K562 (cell line): Measurements from ENCODE around the gene PGPEP1. TPM values are rescaled to one million over a fixed set of nuclear protein-coding genes. Genes with fewer than 3 reads are reported as not detected.
A peak's percentile ranks its signal among the peaks of the same experiment; 100 is the strongest.

Experiments
- ARHGAP35 ChIP-seq: fragments of 450-650 bp; IDR thresholded peaks from 2 replicates; pipeline ENCODE4 v1.6.1; 2018; ENCODE audit not compliant: partially characterized antibody
- BRF2 ChIP-seq: IDR thresholded peaks from 3 replicates; pipeline ENCODE4 v1.6.1; 2011; ENCODE audit warnings: borderline replicate concordance, mild to moderate bottlenecking; ENCODE audit not compliant: insufficient read length, insufficient read depth
- CLOCK ChIP-seq: fragments of 250-450 bp; sonication (Bioruptor Pico); IDR thresholded peaks from 2 replicates; pipeline ENCODE4 v1.4.0; 2020; ENCODE audit warnings: mild to moderate bottlenecking, moderate library complexity, borderline replicate concordance
- ELF1 ChIP-seq: fragments of 200-800 bp; sonication (Bioruptor generic); IDR thresholded peaks from 2 replicates; pipeline ENCODE4 v1.6.1; 2016; ENCODE audit warnings: missing genetic modification characterization, missing compliant biosample characterization
- FOXP1 ChIP-seq: sonication (generic); formaldehyde crosslinking; IDR thresholded peaks from 2 replicates; pipeline ENCODE4 v1.8.0; 2022; ENCODE audit warnings: mild to moderate bottlenecking, missing genetic modification reagents
- HDAC1 ChIP-seq, 2 experiments: fragments of 450-650 bp; IDR thresholded peaks; 2 replicates each; pipeline ENCODE4 v1.6.1; 2016 to 2017; ENCODE audit warnings: inconsistent platforms in 1 of 2, mild to moderate bottlenecking in 1 of 2, moderate library complexity in 1 of 2
- HLTF ChIP-seq: fragments of 450-650 bp; IDR thresholded peaks from 2 replicates; pipeline ENCODE4 v1.6.1; 2016
- HNRNPL ChIP-seq: fragments of 200-400 bp; formaldehyde crosslinking; IDR thresholded peaks from 2 replicates; pipeline ENCODE4 v1.6.1; 2017; ENCODE audit warnings: low read depth, mild to moderate bottlenecking, low read length
- L3MBTL2 ChIP-seq: fragments of 450-650 bp; IDR thresholded peaks from 2 replicates; pipeline ENCODE4 v1.6.1; 2016; ENCODE audit warnings: mild to moderate bottlenecking, moderate library complexity
- MTA1 ChIP-seq: fragments of 450-650 bp; IDR thresholded peaks from 2 replicates; pipeline ENCODE4 v1.6.1; 2017; ENCODE audit warnings: borderline replicate concordance
- PATZ1 ChIP-seq: fragments of 250-450 bp; sonication (Bioruptor Pico); IDR thresholded peaks from 2 replicates; pipeline ENCODE4 v1.5.0; 2020; ENCODE audit warnings: mild to moderate bottlenecking, borderline replicate concordance
- POLR2G ChIP-seq: fragments of 200-400 bp; formaldehyde crosslinking; IDR thresholded peaks from 2 replicates; pipeline ENCODE4 v1.6.1; 2017; ENCODE audit warnings: low read depth, mild to moderate bottlenecking, antibody characterized with exemption, low read length, moderate library complexity
- RBFOX2 ChIP-seq: fragments of 200-400 bp; formaldehyde crosslinking; IDR thresholded peaks from 2 replicates; pipeline ENCODE4 v1.6.1; 2017; ENCODE audit warnings: low read depth, mild to moderate bottlenecking, low read length, moderate library complexity
- SAFB2 ChIP-seq: fragments of 200-400 bp; formaldehyde crosslinking; IDR thresholded peaks from 2 replicates; pipeline ENCODE4 v1.6.1; 2018; ENCODE audit warnings: borderline replicate concordance, low read length, low read depth, moderate library complexity; ENCODE audit not compliant: severe bottlenecking
- SMAD3 ChIP-seq: fragments of 450-650 bp; formaldehyde crosslinking; conservative IDR thresholded peaks from 2 replicates; pipeline ENCODE4 v1.4.0; 2020; ENCODE audit warnings: mild to moderate bottlenecking
- SMAD4 ChIP-seq: fragments of 250-450 bp; sonication (Bioruptor Pico); conservative IDR thresholded peaks from 2 replicates; pipeline ENCODE4 v1.8.0; 2021; ENCODE audit warnings: inconsistent platforms, mild to moderate bottlenecking, moderate library complexity
- SRSF7 ChIP-seq: fragments of 200-400 bp; formaldehyde crosslinking; optimal IDR thresholded peaks from 2 replicates; pipeline ENCODE3; 2017; ENCODE audit warnings: mild to moderate bottlenecking, low read depth, low read length
- ZBED1 ChIP-seq: IDR thresholded peaks from 2 replicates; pipeline ENCODE4 v1.6.1; 2014
- ZKSCAN8 ChIP-seq: fragments of 200-800 bp; sonication (Bioruptor generic); IDR thresholded peaks from 2 replicates; pipeline ENCODE4 v1.6.1; 2016; ENCODE audit warnings: missing genetic modification characterization, missing compliant biosample characterization
- ZNF175 ChIP-seq: fragments of 200-800 bp; sonication (Bioruptor generic); IDR thresholded peaks from 2 replicates; pipeline ENCODE4 v1.6.1; 2016; ENCODE audit warnings: low read depth, mild to moderate bottlenecking, missing genetic modification characterization, missing compliant biosample characterization
- ZNF583 ChIP-seq: fragments of 250-450 bp; sonication (Bioruptor Pico); IDR thresholded peaks from 2 replicates; pipeline ENCODE4 v1.4.0; 2020
- polyA plus RNA-seq, 8 experiments: library from polyadenylated mRNA; depleted of rRNA in 4 of 8; stranded (reverse) in 5 of 8; unstranded in 3 of 8; fragments of >200 nt; fragmentation: Nextera tagmentation in 2 of 8; fragmentation: Illumina TruSeq in 1 of 8; extraction: Ambion mirVana in 2 of 8; extraction: Trizol in 1 of 8; gene quantifications; 2 replicates each; pipeline versions ENCODE4 v1.2.1 to v1.2.3, GENCODE V29; 2011 to 2014; ENCODE audit warnings: inconsistent platforms in 1 of 8, missing spikeins in 1 of 8
- total RNA-seq, 7 experiments: library from RNA; depleted of rRNA in 6 of 7; stranded (reverse); fragments of >200 nt in 6 of 7; fragmentation: Illumina TruSeq in 2 of 7; extraction: Trizol in 2 of 7; gene quantifications; 2 replicates each; pipeline versions ENCODE4 v1.2.1 to v1.2.3, GENCODE V29; 2011 to 2021; ENCODE audit warnings: low replicate concordance in 1 of 7

PGPEP1 gene
- total and polyA plus RNA-seq, 9 of the 15 experiments (the other 6 are each of a cell fraction or from before 2014, with no cell fraction given): 10.0 to 69.6 (median 33.5) TPM

GRCh38 chr19:18317961-18318800 is 22.2 kb upstream of the PGPEP1 start (continued):
- TF ChIP-seq PATZ1: peak; percentile 68; the same call in 1 of the 2 replicates
- 0 out of 2 replicates have a peak, but pooled peaks have one; percentile 44 for TF ChIP-seq ZKSCAN8 (CRISPR knock-in tag)
- no peak for TF ChIP-seq MTA1
- peak; percentile 52; the same call in 1 of the 2 replicates for TF ChIP-seq HNRNPL
- TF ChIP-seq SMAD3 (CRISPR knock-in tag): 0 out of 2 replicates have a peak, but pooled peaks have one; percentile 24
- TF ChIP-seq HLTF: no peak
- TF ChIP-seq ARHGAP35: no peak
- TF ChIP-seq L3MBTL2: peak; percentile 73
- TF ChIP-seq ZNF175: peak; percentile 62
- TF ChIP-seq SMAD4 (CRISPR knock-in tag): peak; percentile 90
- peak; percentile 33; the same call in 1 of the 2 replicates for TF ChIP-seq ZBED1
- peak; percentile 66 for TF ChIP-seq POLR2G
- TF ChIP-seq SRSF7: no peak
- TF ChIP-seq ZNF583 (CRISPR knock-in tag): 0 out of 2 replicates have a peak, but pooled peaks have one; percentile 33
- TF ChIP-seq FOXP1 (CRISPR knock-in tag): no peak
- TF ChIP-seq ELF1: peak; percentile 61; the same call in 1 of the 2 replicates
- TF ChIP-seq CLOCK: no peak
- no peak for TF ChIP-seq SAFB2
- TF ChIP-seq BRF2: no peak
- TF ChIP-seq HDAC1 (IDR thresholded peaks at IDR 0.05): peak in 1 of 2 experiments; percentile 42; a peak in 1 of 4 replicates
- peak; percentile 71 for TF ChIP-seq RBFOX2
